NCI-H524 treated with DMSO at 0.1 percent for 48 hours (cell line): Measurements from ENCODE around the gene SLC12A9.

Experiments
- DNase-seq: peaks from one replicate; lab custom pipeline; 2025; lab: John Stamatoyannopoulos, UW

The SLC12A9 gene

DNA sequence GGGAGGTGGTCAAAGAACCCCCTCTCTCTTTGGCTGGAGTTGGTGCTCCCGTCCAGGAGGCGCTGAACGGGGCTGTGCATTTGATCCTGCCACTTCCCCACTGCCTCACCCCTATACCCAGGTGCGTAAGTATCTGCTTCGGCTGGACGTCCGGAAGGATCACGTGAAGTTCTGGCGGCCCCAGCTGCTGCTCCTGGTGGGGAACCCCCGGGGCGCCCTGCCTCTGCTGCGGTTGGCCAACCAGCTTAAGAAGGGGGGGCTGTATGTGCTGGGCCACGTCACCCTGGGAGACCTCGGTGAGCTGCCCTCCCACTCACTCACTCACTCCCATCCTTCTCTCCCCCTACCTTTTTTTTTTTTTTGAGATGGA is 9.1 kb downstream of the SLC12A9 start:
- no peak for DNase-seq

- no peak for DNase-seq
Measured at GRCh38 chr7:100863406-100863950, 11.0 kb downstream of the SLC12A9 start.

GRCh38 chr7:100864263-100864845 is 11.8 kb downstream of the SLC12A9 start:
- DNase-seq: no peak

DNA sequence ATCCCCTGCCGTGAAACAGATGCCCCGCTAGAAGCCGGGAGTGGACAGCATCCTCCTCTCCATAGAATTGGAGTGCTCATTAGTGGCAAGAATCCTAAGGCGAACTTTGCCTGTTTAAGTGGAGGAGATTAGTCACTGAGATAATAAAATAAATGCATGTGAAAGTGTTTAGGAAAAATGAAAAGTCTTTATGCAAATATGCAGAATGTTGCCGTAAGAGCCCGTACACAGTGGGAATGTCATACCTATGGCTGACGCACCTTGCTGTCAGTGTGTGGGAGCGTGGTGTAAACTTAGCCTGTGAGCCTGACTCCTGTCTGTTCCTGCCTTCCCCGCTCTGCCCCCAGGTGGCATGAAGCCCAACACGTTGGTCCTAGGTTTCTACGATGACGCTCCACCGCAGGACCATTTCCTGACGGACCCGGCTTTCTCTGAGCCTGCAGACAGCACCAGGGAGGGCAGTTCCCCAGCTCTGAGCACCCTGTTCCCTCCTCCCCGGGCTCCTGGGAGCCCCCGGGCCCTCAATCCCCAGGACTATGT is 12.9 kb downstream of the SLC12A9 start:
- no peak for DNase-seq

DNA sequence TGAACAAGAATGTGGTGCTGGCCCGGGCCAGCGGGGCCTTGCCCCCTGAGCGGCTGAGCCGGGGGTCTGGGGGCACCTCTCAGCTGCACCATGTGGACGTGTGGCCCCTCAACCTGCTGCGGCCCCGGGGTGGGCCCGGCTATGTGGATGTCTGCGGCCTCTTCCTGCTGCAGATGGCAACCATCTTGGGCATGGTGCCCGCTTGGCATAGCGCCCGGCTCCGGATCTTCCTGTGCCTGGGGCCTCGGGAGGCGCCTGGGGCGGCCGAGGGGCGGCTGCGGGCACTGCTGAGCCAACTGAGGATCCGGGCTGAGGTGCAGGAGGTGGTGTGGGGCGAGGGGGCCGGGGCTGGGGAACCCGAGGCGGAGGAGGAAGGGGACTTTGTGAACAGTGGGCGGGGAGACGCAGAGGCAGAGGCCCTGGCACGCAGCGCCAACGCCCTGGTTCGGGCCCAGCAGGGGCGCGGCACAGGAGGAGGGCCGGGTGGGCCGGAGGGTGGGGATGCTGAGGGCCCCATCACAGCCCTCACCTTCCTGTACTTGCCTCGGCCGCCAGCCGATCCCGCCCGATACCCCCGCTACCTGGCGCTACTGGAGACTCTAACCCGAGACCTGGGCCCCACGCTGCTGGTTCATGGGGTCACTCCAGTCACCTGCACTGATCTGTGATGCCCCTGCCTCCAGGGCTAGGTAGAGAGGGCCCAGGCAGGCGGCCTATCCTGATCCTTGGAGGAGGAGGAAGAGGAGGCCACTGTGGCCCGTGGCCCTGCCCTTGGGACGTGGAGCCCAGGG is 13.6 kb downstream of the SLC12A9 start:
- DNase-seq: no peak

DNA sequence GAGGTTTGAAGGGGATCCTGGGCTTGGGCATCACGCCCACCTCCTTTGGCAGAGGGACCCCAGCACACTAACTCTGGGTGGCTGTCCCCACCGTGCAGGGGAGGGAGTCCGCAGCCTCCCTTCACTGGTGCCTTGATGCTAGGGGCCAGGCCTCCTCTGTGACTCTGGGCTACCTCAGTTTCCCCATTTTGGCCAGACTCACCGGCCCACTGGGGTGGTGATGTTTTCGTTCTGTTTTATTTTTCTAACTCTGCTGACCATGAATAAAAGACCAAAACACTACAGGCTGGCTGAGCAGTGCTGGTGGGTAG is 14.2 kb downstream of the SLC12A9 start:
- DNase-seq: no peak

- no peak for DNase-seq
Measured at GRCh38 chr7:100867040-100867775, 14.7 kb downstream of the SLC12A9 start, which contains the start of gene TRIP6. TSS of gene TRIP6 (plus strand) at chr7:100867387. CDS start at chr7:100867498, 111 bp downstream.

GRCh38 chr7:100867776-100868485 is 15.4 kb downstream of the SLC12A9 start:
- DNase-seq: no peak

- DNase-seq: no peak
Measured at GRCh38 chr7:100873599-100874299, 21.2 kb downstream of the SLC12A9 start.

DNA sequence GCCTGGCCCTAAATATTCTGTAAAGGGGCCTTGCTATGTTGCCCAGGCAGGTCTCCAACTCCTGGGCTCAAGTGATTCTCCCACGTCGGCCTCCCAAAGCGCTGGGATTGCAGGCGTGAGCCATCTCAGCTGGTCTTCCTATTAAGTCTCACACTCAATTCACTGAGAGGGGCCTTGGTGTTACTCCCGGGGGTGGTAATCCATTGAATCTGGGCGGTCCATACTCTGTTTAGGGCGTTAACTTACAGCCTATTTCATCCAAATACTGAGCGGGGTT is 21.7 kb downstream of the SLC12A9 start:
- no peak for DNase-seq

DNA sequence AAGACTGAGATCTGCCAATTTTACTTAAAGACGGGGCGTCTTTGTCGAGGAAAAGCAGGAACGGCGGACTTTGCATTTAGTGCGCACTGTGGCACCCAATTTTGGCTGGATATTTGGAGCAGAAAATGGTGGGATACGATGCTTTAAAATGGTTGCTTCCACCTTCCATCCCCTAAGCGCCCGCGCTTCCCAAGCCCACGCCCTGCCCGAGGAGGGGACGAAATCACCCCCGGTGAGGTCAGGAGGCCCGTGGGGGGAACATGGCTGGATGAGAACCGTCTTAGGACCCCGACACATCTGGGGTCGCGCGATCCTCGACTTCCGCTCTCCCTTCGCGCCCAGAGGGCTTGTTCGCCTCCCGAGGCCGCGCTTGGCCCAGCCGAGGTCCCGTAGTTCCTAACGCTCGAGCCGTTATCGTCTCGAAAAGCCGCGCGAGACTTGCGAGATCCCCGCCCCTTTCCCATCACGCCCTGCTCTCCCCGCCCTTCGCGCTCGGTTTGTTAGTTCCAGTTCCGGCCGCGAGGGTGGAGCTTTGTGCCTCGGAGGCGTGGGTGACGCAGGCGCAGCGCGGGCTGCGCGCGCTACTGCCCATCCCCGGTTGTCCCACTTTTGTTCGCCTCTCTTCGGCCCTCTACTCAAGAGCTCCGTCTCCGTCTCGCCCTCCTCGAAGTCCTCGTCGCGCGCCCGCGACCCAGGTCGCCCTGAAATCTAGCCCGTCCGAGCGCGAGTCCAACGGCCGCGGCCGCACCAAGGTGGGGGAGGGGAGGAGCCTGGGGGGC is 22.3 kb downstream of the SLC12A9 start, which contains the start of gene SRRT:
Gene SRRT, plus strand, starts transcription at position 527 of the 779 bp plus-strand sequence. CDS start 488 bp downstream, outside the sequence.
- peak; percentile 57 for DNase-seq

- DNase-seq: no peak
Measured at GRCh38 chr7:100875356-100875751, 22.8 kb downstream of the SLC12A9 start.

- DNase-seq: no peak
Measured at GRCh38 chr7:100878013-100878412, 25.5 kb downstream of the SLC12A9 start.

- no peak for DNase-seq
Measured at GRCh38 chr7:100878685-100879084, 26.2 kb downstream of the SLC12A9 start.

DNA sequence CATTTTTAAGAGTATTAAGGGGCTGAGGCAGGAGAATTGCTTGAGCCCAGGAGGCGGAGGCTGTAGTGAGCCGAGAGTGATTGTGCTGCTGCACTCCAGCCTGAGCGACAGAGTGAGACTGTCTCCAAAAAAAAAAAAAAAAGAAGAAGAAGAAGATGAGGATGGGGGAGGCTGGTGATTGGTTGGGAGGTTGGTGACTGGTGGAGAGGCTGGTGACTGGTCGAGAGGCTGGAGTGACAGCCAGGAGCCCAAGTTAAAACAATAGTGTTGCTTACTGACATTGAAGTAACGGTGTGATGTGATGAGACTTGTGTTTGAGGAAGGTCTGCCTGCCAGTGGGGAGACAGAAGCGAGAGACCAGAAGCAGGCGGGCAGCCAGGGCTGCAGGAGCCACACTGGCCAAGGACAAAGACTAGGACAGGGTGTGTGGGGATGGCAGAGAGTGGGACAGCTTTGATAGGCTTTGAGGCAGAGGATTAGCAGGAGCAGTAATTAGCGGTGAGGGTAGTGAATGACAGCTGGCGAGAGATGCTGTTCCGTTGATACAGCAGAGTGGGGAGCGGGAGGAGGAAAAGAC is 27.3 kb downstream of the SLC12A9 start:
- peak; percentile 73 for DNase-seq

DNA sequence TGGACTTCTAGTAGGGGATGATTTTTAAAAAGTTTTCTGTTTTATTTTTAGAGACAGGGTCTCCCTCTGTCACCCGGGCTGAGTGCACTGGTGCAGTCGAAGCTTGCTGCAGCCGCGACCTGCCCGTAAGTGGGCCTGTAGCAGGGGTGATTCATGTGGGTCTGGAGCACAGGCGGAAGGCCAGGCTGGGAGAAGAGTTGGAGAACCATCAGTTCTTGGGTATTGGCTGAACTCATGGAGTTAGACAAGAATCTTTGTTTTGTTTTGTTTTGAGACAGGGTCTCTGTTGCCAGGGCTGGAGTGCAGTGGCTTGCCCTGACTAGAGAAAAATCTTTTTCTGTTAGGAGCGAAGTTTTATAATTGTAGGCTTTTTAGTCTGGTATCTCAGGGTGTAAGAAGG is 28.1 kb downstream of the SLC12A9 start:
- DNase-seq: no peak

DNA sequence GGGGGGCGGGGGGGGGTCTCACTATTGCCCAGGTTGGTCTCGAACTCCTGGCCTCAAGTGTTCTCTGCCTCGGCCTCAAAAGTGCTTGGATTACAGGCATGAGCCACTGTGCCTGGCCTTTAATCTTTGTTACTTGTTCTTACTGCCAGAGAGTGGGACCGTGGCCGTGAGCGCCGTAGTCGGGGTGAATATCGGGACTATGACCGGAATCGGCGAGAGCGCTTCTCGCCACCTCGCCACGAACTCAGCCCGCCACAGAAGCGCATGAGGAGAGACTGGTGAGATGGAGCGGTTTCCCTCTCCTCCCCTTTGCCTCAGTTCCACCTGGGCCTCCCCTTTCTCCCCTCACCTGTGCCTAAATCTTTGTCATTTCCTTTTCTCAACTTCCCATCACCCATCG is 28.6 kb downstream of the SLC12A9 start:
- no peak for DNase-seq

- DNase-seq: no peak
Measured at GRCh38 chr7:100882201-100882600, 29.7 kb downstream of the SLC12A9 start.

GRCh38 chr7:100882785-100883526 is 30.4 kb downstream of the SLC12A9 start:
- DNase-seq: no peak
